GM21723 (cell line): ENCODE results near the gene DUS4L.
"Not testable (repeated sequence)": the region's sequence is repeated elsewhere in the genome, so short reads cannot be mapped to it uniquely, and the experiment has no call there.

ENCODE experiments used
- ATAC-seq: cut with Tn5 transposase; IDR thresholded peaks from one replicate; pipeline ENCODE4 v1.9.1; 2021; ENCODE audit warnings: mild to moderate bottlenecking, moderate library complexity; ENCODE audit not compliant: unreplicated experiment

DUS4L gene

DNA sequence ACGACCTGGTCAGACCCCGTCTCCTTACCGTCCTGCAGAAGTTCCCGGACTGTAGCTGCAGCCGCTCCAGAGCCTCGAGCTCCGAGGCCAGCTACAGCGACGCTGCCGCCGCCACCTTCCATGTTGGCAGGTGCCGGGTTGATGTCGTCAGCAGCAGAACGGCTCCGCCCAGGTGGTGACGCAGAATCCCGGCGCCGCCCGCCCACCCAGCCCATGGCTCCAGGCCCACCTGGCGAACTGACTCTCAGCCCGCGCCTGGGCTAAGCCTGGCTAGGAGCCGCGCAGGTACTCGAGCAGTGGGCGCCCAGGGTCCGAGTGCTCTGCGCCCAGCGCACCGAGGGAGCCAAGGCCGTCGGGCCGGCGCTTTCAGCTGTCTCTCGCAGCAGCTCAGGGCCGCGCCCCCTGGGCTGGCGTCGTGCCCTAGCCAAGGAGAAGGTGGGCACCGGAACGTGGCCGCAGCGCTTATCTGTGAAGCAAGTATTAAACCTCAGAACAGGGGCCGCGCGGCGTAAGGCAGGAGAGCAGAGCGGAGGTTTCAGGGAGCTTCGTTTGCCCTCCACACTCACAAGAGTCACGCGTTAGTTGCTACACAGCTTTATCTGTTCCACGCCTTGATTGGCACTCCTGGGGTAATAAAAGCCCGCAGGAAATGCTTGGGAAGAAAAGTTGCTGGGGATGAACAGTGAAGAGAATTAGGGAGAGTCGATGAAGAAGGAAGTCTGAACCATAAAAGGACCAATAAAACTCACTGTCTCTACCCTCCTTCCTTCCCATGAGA, at the start of gene DUS4L, which contains the start of gene COG5:
DUS4L (plus strand) TSS at position 197 of the 778 bp plus-strand sequence. CDS start 3,100 bp downstream, outside the sequence.
COG5 (minus strand) TSS at position 146 of the 778 bp plus-strand sequence; CDS start at position 122, 24 bp downstream.
- ATAC-seq, result peak; percentile 96

DNA sequence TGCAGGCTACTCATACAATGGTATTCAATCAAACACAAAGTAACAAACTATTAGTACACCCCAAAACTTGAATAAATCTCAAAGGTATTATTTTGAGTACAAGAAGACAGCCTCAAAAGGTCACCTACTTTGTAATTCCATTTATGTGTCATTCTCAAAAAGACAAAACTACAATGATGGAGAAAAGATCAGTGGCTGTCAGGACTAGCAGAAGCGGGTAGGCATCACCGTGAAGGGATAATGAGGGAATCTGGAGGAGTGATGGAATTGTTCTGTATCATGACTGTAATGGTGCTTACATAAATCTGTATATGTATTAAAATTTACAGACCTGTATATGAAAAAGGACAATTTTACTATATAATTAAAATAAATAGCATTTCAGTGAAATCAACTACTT, 37.1 kb upstream of the DUS4L start:
- ATAC-seq, result no peak

DNA sequence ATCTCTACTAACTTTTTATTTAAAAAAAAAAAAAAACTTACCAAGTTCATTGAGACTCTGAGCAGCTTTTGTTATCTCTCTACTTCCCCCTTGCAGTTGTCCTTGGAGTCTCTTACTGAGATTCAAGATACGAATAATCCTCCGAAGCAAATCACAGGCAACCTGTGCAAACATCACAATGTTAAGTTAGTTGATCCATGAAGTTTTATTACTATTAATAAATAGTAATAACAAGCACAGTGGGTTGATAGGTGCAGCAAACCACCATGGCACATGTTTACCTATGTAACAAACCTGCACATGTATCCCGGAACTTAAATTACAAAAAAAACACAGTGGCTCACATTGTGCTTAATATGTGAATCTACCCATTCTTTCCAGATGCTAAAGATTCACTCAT, 36.6 kb upstream of the DUS4L start:
- ATAC-seq, result no peak

- ATAC-seq, result no peak
Measured at GRCh38 chr7:107528461-107528860, 35.3 kb upstream of the DUS4L start.

DNA sequence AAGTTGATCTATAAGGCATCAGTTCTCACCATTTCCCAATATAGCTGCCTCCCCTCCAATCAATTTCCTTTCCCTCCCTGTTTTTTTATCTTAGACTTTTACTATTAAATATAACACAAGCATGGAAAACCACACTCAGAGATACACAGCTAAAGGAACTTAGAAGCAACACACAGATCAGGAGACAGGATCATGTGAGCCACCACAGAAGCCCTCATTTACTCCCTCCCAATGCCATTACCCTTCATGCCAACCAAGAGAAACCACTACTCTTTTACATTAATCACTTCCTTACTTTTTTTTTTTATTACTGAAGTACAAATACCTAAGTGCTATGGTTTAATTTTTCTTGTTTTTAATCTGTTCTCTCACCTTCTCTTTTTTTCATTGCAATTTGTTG, 33.0 kb upstream of the DUS4L start:
- no peak for ATAC-seq

GRCh38 chr7:107534139-107534538, 29.6 kb upstream of the DUS4L start:
- no peak for ATAC-seq

GRCh38 chr7:107537228-107537627, 26.5 kb upstream of the DUS4L start:
- ATAC-seq, result not testable (repeated sequence)

GRCh38 chr7:107538001-107538400, 25.8 kb upstream of the DUS4L start:
- ATAC-seq, result no peak

DNA sequence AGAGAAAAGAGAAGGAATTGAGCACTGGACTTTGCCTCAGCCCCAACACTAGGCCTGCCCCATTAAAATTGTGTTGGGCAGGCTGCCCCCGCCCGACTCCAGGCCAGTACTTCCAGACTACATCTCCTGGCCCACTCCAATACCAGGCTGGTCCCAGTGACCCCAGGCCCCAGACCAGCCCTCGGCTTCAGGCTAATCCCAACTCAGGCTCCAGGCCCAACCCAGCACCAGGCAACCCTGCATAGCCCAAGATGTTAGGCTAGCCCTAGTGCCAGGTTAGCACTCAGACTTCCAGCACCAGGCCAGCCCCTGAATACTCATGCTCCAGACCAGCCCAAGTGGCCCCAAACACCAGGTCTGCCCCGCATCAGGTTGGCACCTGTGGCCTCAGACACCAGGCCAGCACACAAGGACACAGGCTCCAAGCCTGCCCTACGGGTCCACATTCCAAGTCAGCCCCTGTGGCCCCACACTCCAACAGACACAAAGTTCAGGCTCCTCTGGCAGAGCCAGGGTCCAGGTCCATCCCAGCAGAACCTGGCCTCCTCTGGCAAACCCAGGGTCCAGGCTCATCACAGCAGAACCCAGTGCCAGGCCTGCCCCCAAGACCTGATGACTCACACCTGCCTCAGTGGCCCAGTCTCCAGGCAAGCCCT, 20.3 kb upstream of the DUS4L start:
- ATAC-seq, result no peak

- ATAC-seq, result no peak
Measured at GRCh38 chr7:107544848-107545591, 18.8 kb upstream of the DUS4L start.

DNA sequence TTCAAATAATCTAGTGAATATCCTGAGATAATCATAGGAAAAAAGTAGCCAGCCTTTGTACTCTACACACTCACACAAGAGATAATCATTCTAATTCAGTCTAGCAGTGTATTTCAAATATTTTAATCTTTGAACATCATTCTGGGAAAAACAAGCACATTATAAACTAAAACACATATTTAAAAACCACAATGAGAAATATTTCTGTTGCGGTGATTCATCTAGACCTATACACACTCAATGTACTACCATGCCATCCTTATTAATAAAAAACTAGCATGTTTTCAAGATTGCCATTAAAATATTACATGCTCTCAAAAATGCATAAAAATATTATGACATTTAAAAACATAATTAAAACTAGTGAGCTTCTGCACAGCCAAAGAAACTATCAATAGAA, 11.8 kb upstream of the DUS4L start:
- no peak for ATAC-seq

DNA sequence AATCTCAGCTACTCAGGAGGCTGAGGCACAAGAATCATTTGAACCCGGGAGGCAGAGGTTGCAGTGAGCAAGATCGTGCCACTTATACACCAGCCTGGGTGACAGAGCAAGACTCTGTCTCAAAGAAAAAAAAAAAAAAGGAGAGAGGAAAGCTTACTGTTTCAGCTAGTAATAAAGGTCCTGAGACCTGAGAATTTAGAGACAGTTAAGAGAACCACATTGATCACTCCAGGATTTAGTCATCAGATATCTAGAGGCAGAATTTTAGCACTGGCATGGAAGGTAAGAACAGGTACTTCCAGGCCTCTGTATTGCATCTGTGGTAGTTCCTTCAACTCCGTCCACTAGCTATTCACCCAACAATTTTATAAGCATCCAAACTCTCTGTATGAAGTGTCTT, 7.9 kb upstream of the DUS4L start:
- no peak for ATAC-seq

- ATAC-seq, result no peak
Measured at GRCh38 chr7:107559864-107560263, 3.9 kb upstream of the DUS4L start.

GRCh38 chr7:107560898-107561516, 2.8 kb upstream of the DUS4L start:
- ATAC-seq, result no peak

DNA sequence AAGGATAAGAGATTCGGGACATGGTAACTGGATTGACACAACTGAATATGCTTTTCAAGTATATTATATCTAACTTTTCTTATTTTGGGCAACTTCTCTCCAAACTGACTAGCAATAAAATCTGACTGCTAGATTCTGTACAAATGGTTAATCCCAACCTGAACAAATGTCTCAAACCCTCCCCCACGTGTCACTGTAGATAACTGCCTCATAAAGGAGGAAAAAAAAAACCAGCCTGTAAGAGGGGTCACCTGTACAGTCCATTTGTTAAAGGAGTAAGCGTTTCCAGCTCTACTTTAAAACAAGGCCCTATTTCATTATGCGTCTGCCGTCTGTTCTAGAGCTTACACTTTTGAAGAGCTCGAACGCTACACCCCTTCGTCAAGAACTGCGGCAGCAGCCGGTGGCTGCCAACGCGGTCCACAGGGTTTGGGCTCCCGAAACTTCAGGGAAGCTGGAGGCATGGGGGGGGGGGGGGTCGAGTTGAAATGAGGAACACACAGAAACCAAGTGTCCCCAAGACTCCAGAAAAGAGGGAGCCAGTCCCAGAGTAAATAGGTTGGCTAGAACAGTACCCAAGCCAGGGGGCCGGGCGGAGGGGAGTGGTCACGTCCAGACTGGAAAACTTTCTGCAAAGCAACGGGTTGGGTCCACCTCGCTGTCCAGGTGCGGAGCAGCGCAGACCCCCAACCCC, 543 bp upstream of the DUS4L start:
- ATAC-seq, result peak; percentile 67

- no peak for ATAC-seq
Measured at GRCh38 chr7:107564553-107565298, 955 bp downstream of the DUS4L start.

DNA sequence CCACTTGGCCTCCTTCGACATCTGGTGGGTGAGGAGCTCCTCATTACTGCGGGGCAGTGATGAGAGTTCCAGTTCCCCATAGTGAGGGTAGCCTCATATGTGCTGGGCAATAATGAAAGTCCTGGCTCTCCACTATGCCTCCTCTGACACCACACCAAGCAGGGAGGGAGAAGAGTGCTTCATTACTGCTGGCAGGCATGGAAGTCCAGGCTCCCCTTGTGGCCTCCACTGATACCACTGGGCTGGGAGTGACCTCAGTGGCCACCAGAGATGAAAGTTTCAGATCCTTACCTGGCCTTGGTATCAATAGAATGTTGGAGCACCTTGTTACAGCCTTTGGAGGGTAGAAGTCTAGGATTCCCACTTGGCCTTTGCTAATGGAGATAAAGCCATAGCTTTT, 6.5 kb downstream of the DUS4L start:
- no peak for ATAC-seq

DNA sequence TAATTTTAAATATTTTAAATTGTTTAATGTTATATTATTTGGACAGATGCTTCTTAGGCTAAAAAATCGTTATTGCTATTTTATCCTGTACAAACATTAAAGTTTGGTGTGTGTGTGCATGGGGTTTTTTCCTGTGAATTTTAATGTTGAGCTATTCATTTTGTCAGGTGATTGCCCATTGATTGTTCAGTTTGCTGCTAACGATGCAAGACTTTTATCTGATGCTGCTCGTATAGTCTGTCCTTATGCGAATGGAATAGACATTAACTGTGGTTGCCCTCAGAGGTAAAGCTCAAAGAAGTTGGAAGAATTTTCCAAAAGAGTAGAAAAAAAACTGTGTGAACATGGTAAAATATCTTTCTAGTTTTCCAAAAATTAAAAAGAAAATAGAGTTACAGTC, 9.8 kb downstream of the DUS4L start:
- ATAC-seq, result no peak

- ATAC-seq, result no peak
Measured at GRCh38 chr7:107579554-107579884, 15.7 kb downstream of the DUS4L start.
